Fibroblast of villous mesenchyme (primary cell): ENCODE measurements around the gene TMEM201. TPM values are rescaled to one million over a fixed set of nuclear protein-coding genes. Genes with fewer than 3 reads are reported as not detected.
"Not testable (repeated sequence)": the region's sequence is repeated elsewhere in the genome, so short reads cannot be mapped to it uniquely, and the experiment has no call there.

Experiments used
- DNase-seq: peaks from one replicate; pipeline ENCODE4 v3.0.0-alpha.2; 2010; ENCODE audit warnings: low read depth
- H3K4me3 ChIP-seq: 2 replicates; pipeline ENCODE4 v1.5.1; 2011; ENCODE audit warnings: low read depth, mild to moderate bottlenecking, low read length
- total RNA-seq: library from RNA; depleted of rRNA; stranded (reverse); fragments of >200 nt; gene quantifications from 2 replicates; pipeline ENCODE4 v1.2.3, GENCODE V29; 2012
- TF ChIP-seq, protein P1 (sequence below): IDR thresholded peaks from 2 replicates; pipeline ENCODE4 v1.5.1; 2012; ENCODE audit warnings: low read depth, mild to moderate bottlenecking, low read length; ENCODE audit not compliant: insufficient read depth

The TMEM201 gene
- total RNA-seq, 1 donor = 6.9 TPM

GRCh38 chr1:9558946-9559545 is 29.7 kb upstream of the TMEM201 start:
- DNase-seq = no peak
- no peak overlapping the region for H3K4me3 ChIP-seq
- TF ChIP-seq, protein P1, sequence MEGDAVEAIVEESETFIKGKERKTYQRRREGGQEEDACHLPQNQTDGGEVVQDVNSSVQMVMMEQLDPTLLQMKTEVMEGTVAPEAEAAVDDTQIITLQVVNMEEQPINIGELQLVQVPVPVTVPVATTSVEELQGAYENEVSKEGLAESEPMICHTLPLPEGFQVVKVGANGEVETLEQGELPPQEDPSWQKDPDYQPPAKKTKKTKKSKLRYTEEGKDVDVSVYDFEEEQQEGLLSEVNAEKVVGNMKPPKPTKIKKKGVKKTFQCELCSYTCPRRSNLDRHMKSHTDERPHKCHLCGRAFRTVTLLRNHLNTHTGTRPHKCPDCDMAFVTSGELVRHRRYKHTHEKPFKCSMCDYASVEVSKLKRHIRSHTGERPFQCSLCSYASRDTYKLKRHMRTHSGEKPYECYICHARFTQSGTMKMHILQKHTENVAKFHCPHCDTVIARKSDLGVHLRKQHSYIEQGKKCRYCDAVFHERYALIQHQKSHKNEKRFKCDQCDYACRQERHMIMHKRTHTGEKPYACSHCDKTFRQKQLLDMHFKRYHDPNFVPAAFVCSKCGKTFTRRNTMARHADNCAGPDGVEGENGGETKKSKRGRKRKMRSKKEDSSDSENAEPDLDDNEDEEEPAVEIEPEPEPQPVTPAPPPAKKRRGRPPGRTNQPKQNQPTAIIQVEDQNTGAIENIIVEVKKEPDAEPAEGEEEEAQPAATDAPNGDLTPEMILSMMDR = no peak

GRCh38 chr1:9559673-9560072 is 29.0 kb upstream of the TMEM201 start:
- TF ChIP-seq, protein P1 = no peak
- H3K4me3 ChIP-seq = no peak overlapping the region
- no peak for DNase-seq

DNA sequence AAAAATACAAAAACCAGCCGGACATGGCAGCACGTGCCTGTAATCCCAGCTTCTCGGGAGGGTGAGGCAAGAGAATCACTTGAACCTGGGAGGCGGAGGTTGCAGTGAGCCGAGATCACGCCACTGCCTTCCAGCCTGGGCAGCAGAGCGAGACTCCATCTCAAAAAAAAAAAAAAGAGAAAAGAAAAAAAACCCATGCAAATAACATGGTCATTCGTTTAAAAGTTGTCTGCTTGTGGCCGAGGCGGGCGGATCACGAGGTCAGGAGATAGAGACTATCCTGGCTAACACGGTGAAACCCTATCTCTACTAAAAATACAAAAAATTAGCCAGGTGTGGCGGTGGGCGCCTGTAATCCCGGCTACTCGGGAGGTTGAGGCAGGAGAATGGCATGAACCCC is 28.6 kb upstream of the TMEM201 start:
- H3K4me3 ChIP-seq, DNase-seq: not testable (repeated sequence)

GRCh38 chr1:9561429-9561828 is 27.3 kb upstream of the TMEM201 start:
- no peak overlapping the region for H3K4me3 ChIP-seq
- TF ChIP-seq, protein P1 = no peak
- peak; percentile 97 for DNase-seq

DNA sequence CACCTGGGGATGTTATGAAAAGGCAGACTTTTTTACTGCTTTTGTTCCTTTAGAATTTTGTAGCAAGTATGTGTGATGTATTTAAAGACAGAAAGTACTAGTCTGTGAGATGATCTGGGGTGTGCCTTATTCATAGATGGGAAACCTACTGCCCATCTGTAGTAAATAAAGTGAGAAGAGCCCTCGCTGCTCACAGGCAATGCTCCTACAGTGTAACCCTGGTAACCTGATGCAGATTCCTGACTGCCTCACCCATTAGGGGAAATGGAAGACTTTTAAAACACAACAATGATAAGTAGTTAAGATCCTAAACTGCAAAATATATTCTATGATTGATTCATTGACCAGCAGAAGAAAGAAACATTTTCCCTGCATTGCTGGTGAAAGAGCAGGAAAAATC is 19.4 kb upstream of the TMEM201 start:
- TF ChIP-seq, protein P1 = no peak
- no peak overlapping the region for H3K4me3 ChIP-seq
- DNase-seq = no peak

DNA sequence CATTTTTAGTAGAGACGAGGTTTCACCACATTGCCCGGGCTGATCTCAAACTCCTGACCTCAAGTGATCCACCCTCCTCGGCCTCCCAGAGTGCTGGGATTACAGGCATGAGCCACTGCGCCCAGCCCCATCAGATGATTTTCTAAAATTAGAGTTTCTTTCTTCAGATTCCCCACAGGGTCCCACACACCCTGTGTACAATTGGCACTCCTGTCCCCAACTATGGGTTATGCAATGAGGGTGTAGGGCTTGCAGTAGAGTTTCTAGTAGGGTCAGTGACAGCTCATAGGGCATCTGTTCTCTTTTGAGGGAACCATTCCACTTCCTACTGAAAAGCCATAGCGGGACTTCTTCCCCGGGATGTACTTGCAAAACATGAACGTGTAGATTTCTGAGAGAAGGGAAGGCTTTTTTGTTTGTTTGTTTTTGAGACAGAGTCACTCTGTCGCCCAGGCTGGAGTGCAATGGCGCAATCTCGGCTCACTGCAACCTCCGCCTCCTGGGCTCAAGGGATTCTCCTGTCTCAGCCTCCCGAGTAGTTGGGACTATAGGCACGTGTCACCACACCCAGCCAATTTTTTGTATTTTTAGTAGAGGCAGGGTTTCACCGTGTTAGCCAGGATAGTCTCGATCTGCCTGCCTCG is 17.7 kb upstream of the TMEM201 start:
- H3K4me3 ChIP-seq, DNase-seq: not testable (repeated sequence)

DNA sequence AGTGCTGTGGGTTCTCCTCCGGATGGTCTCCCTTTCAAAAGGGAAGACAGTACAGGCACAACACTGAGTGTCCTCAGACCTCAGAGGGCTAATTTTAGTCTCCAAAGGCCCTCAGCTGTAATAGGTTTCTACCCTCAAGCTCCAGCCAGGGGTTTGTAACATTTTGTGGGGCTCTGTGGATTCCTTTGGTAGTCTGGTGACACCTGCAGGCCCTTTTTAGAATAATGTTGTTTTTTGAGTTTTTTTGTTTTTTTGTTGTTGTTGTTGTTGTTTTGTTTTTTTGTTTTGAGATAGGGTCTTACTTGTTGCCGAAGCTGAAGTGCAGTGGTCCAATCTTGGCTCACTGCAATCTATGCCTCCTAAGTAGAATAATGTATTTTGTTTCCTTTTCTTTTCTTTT is 15.0 kb upstream of the TMEM201 start:
- peak; percentile 43 for DNase-seq
- TF ChIP-seq, protein P1 = peak; percentile 51
- H3K4me3 ChIP-seq = no peak overlapping the region

DNA sequence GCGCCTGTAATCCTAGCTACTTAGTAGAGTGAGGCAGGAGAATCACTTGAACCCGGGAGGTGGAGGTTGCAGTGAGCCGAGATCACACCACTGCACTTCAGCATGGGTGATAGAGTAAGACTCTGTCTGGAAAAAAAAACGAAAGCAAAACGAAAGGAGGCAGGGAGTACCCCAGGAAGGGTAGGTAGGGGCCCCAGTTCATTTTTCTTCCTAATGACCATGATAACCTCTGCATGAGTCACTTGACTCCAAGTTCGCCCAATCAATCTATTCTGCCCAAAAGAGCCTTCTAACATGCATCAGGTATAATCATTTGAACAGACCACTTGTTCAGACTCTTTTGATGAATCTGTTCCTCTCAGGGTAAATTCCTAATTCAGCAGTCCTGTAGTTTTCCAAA is 13.2 kb upstream of the TMEM201 start:
- no peak for DNase-seq
- H3K4me3 ChIP-seq = no peak overlapping the region
- TF ChIP-seq, protein P1 = no peak
